Measurements from ENCODE around the gene NOXO1.

GRCh38 chr16:1968146-1968953, 12.9 kb downstream of the NOXO1 start:
- TF ChIP-seq CTCF (IDR thresholded peaks at IDR 0.05) (no peak), POLR2A (IDR thresholded peaks at IDR 0.05) (no peak)

All from thyroid gland (tissue), 4 donors.